ENCODE data around the gene PSME1.

GRCh38 chr14:24135584-24135833 lies 485 bp upstream of the PSME1 start:
- TF ChIP-seq EP300 (IDR thresholded peaks at IDR 0.05; ENCODE audit: borderline replicate concordance) = no peak
- TF ChIP-seq MAX (IDR thresholded peaks at IDR 0.05) = no peak

All from Ishikawa (cell line).